T-cell (primary cell): ENCODE results near the gene KANSL3. TPM values are rescaled to one million over a fixed set of nuclear protein-coding genes. Genes with fewer than 3 reads are reported as not detected.
"Not testable (repeated sequence)": the region's sequence is repeated elsewhere in the genome, so short reads cannot be mapped to it uniquely, and the experiment has no call there.

Experiments used
- ATAC-seq, 4 experiments: fragments of 200-7000 bp in 3 of 4; fragments of 150-1000 bp in 1 of 4; cut with Tn5 transposase; replicated peaks in 1 of 4; 1 replicate in 3 of 4; 2 replicates in 1 of 4; pipeline ENCODE4 v1.10.0; 2021; ENCODE audit warnings: moderate library complexity in 3 of 4, mild to moderate bottlenecking in 2 of 4, moderate number of reproducible peaks in 1 of 4
- CTCF ChIA-PET, 2 donors: fragments of 300-600 bp; sonication (Branson Sonifier 250); formaldehyde crosslinking; loops; one replicate each; lab custom pipeline; 2022; ENCODE audit warnings: antibody characterized with exemption in 2 of 2; lab: Charles Lee
- POLR2A ChIA-PET, 2 donors: fragments of 300-600 bp; sonication (Branson Sonifier 250); formaldehyde crosslinking; loops; one replicate each; lab custom pipeline; 2022; ENCODE audit warnings: antibody characterized with exemption in 2 of 2; lab: Charles Lee
- DNase-seq, 35 experiments: peaks; one replicate each; pipeline versions ENCODE4 v3.0.0 to v3.0.0-alpha.2; 2013 to 2023
- H3K27ac ChIP-seq: one replicate; pipeline ENCODE4 v1.5.1; 2013; ENCODE audit warnings: low read length
- H3K27me3 ChIP-seq, 2 experiments: replicated peaks in 1 of 2; 1 replicate in 1 of 2; 2 replicates in 1 of 2; pipeline versions ENCODE4 v1.6.1 to v1.7.0; 2013; ENCODE audit warnings: low read length in 1 of 2, mixed read lengths in 1 of 2; ENCODE audit not compliant: control insufficient read depth in 2 of 2, insufficient read depth in 2 of 2; ENCODE audit errors: extremely low read depth in 1 of 2
- H3K36me3 ChIP-seq, 2 donors: 1 replicate in 1 of 2; 2 replicates in 1 of 2; pipeline versions ENCODE4 v1.6.1 to v1.7.0; 2013; ENCODE audit warnings: low read length in 1 of 2; ENCODE audit not compliant: control insufficient read depth in 2 of 2, insufficient read depth in 1 of 2; ENCODE audit errors: extremely low read depth in 1 of 2
- H3K4me1 ChIP-seq, 2 experiments: 1 replicate in 1 of 2; 2 replicates in 1 of 2; pipeline versions ENCODE4 v1.6.1 to v1.7.0; 2013; ENCODE audit warnings: low read length in 2 of 2, mixed read lengths in 1 of 2; ENCODE audit not compliant: insufficient read depth in 2 of 2, control insufficient read depth in 1 of 2; ENCODE audit errors: extremely low read depth in 1 of 2
- H3K4me3 ChIP-seq, 2 donors: 1 replicate in 1 of 2; 2 replicates in 1 of 2; pipeline versions ENCODE4 v1.5.1 to v1.7.0; 2013; ENCODE audit warnings: mild to moderate bottlenecking in 2 of 2, low read length in 1 of 2, moderate library complexity in 1 of 2; ENCODE audit not compliant: control insufficient read depth in 1 of 2; ENCODE audit errors: extremely low read depth in 1 of 2
- H3K9me3 ChIP-seq: 2 replicates; pipeline ENCODE4 v1.7.0; 2013
- H3K27ac Mint-ChIP-seq, 2 donors: one replicate each; pipeline ENCODE4 v1.8.0; 2020 to 2021; ENCODE audit warnings: mild to moderate bottlenecking in 2 of 2, mixed read lengths in 2 of 2
- H3K27me3 Mint-ChIP-seq, 2 donors: one replicate each; pipeline ENCODE4 v1.8.0; 2021 to 2022; ENCODE audit warnings: mixed read lengths in 2 of 2
- H3K36me3 Mint-ChIP-seq: one replicate; pipeline ENCODE4 v1.8.0; 2021; ENCODE audit warnings: mixed read lengths
- H3K4me1 Mint-ChIP-seq, 3 donors: one replicate each; pipeline ENCODE4 v1.8.0; 2020 to 2022; ENCODE audit warnings: mixed read lengths in 3 of 3, mild to moderate bottlenecking in 1 of 3
- H3K4me3 Mint-ChIP-seq, 3 donors: one replicate each; pipeline ENCODE4 v1.8.0; 2020 to 2022; ENCODE audit warnings: mild to moderate bottlenecking in 3 of 3, mixed read lengths in 3 of 3, moderate library complexity in 3 of 3
- H3K9me3 Mint-ChIP-seq, 3 donors: one replicate each; pipeline ENCODE4 v1.8.0; 2020 to 2022; ENCODE audit warnings: mixed read lengths in 3 of 3
- WGBS: methylation state at CpG from one replicate; pipeline ENCODE4 v1.1.5; 2013; ENCODE audit warnings: missing lambda C conversion rate; ENCODE audit not compliant: insufficient coverage; 5-methylcytosine and 5-hydroxymethylcytosine counted together
- total RNA-seq, 35 experiments: library from RNA in 6 of 35; stranded (reverse) in 6 of 35; fragments of 120-200 nt in 1 of 35; gene quantifications; one replicate each; pipeline versions ENCODE4 v1.2.1 to v1.2.4 and lab custom pipeline; 2013 to 2026

KANSL3 gene
- total RNA-seq, 5 donors from 2014 or later (not counting 1 experiment from before 2014, with no cell fraction given), result 55.1 to 67.6 (median 60.2) TPM

- Mint-ChIP-seq H3K4me1 (no peaks in the 10 kb centered on the region), H3K9me3 (peaks cover 0 to 4% (median 0%) of the 10 kb centered on the region in 3 donors), H3K27me3 (peaks cover 2 to 4% of the 10 kb centered on the region in 2 donors), H3K27ac (no peak overlapping the region), H3K36me3 (no peaks in the 10 kb centered on the region), H3K4me3 (no peak overlapping the region)
- H3K36me3 ChIP-seq, result no peaks in the 10 kb centered on the region
- ATAC-seq, result no peak
- DNase-seq, result no peak
- H3K4me3 ChIP-seq, result no peak overlapping the region
- ChIA-PET CTCF (no interaction called here), POLR2A (no interaction called here)
- H3K27ac ChIP-seq, result no peak overlapping the region
- H3K9me3 ChIP-seq, result no peaks in the 10 kb centered on the region
- no peaks in the 10 kb centered on the region for H3K4me1 ChIP-seq
- 96% methylated on average over 2 of the region's 6 CpGs for WGBS
- H3K27me3 ChIP-seq, result no peaks in the 10 kb centered on the region
Observed at GRCh38 chr2:96661324-96661723, 23.2 kb upstream of the KANSL3 start.

GRCh38 chr2:96656540-96656939 is 18.4 kb upstream of the KANSL3 start:
- H3K36me3 ChIP-seq, result no peaks in the 10 kb centered on the region
- Mint-ChIP-seq H3K4me1 (no peaks in the 10 kb centered on the region), H3K4me3 (no peak overlapping the region), H3K27ac (no peak overlapping the region), H3K36me3 (no peaks in the 10 kb centered on the region), H3K27me3 (no peaks in the 10 kb centered on the region), H3K9me3 (no peaks in the 10 kb centered on the region)
- H3K4me3 ChIP-seq, result no peak overlapping the region
- no peak for DNase-seq
- ATAC-seq, result no peak
- H3K9me3 ChIP-seq, result no peaks in the 10 kb centered on the region
- H3K27me3 ChIP-seq, result peaks cover 0 to 6% of the 10 kb centered on the region in 2 experiments
- ChIA-PET POLR2A (no interaction called here), CTCF (no interaction called here)
- H3K4me1 ChIP-seq, result no peaks in the 10 kb centered on the region
- no peak overlapping the region for H3K27ac ChIP-seq

GRCh38 chr2:96655526-96655925 is 17.4 kb upstream of the KANSL3 start:
- POLR2A ChIA-PET, result interaction anchor here in 1 of 2 donors (0.6 kb wide), 1 partner anchor 15 kb away, joined by 4 read pairs; no protein-coding TSS in a partner anchor
- WGBS, result 83% methylated on average over 6 of the region's 6 CpGs
- no peak for ATAC-seq

GRCh38 chr2:96654791-96655190 is 16.7 kb upstream of the KANSL3 start:
- no CpG with 5 or more reads among the region's 7 CpGs for WGBS
- H3K4me1 ChIP-seq, H3K36me3 Mint-ChIP-seq, POLR2A ChIA-PET, H3K27ac Mint-ChIP-seq, ATAC-seq, H3K27me3 Mint-ChIP-seq, H3K4me3 Mint-ChIP-seq, H3K4me1 Mint-ChIP-seq, H3K36me3 ChIP-seq, H3K9me3 ChIP-seq, DNase-seq, H3K27ac ChIP-seq, H3K4me3 ChIP-seq, H3K9me3 Mint-ChIP-seq: not testable (repeated sequence)
- CTCF ChIA-PET, result interaction anchor here in 1 of 2 donors (0.6 kb wide), 1 partner anchor 471 kb away, joined by 3 read pairs; no protein-coding TSS in a partner anchor
- H3K27me3 ChIP-seq, result peaks cover 0 to 11% of the 10 kb centered on the region in 2 experiments

More at GRCh38 chr2:96655526-96655925, 17.4 kb upstream of the KANSL3 start:
- Mint-ChIP-seq H3K4me1 (no peaks in the 10 kb centered on the region), H3K27ac (no peak overlapping the region), H3K36me3 (no peaks in the 10 kb centered on the region), H3K4me3 (no peak overlapping the region), H3K27me3 (peaks cover 0 to 2% of the 10 kb centered on the region in 2 donors), H3K9me3 (no peaks in the 10 kb centered on the region)
- CTCF ChIA-PET, result interaction anchor here in 1 of 2 donors (0.6 kb wide), 1 partner anchor 470 kb away, joined by 3 read pairs; no protein-coding TSS in a partner anchor
- H3K4me1 ChIP-seq, result no peaks in the 10 kb centered on the region
- DNase-seq, result no peak
- no peak overlapping the region for H3K4me3 ChIP-seq
- H3K27me3 ChIP-seq, result peaks cover 0 to 7% of the 10 kb centered on the region in 2 experiments
- no peaks in the 10 kb centered on the region for H3K9me3 ChIP-seq
- H3K27ac ChIP-seq, result no peak overlapping the region
- no peaks in the 10 kb centered on the region for H3K36me3 ChIP-seq

- Mint-ChIP-seq H3K27ac (no peak overlapping the region), H3K4me1 (no peaks in the 10 kb centered on the region), H3K27me3 (peaks cover 0 to 2% of the 10 kb centered on the region in 2 donors), H3K4me3 (no peak overlapping the region), H3K9me3 (peaks cover 0 to 9% (median 0%) of the 10 kb centered on the region in 3 donors), H3K36me3 (no peaks in the 10 kb centered on the region)
- Histone ChIP-seq H3K36me3 (no peaks in the 10 kb centered on the region), H3K9me3 (no peaks in the 10 kb centered on the region), H3K27ac (no peak overlapping the region), H3K4me1 (no peaks in the 10 kb centered on the region), H3K27me3 (peaks cover 0 to 14% of the 10 kb centered on the region in 2 experiments), H3K4me3 (no peak overlapping the region)
- ATAC-seq, result no peak
- POLR2A ChIA-PET, result no interaction called here
- DNase-seq, result no peak
- WGBS, result 93% methylated on average over 7 of the region's 8 CpGs
- CTCF ChIA-PET, result no interaction called here
Observed at GRCh38 chr2:96651793-96652192, 13.7 kb upstream of the KANSL3 start.

- POLR2A ChIA-PET, result no interaction called here
- no peaks in the 10 kb centered on the region for H3K9me3 ChIP-seq
Observed at GRCh38 chr2:96649342-96649741, 11.2 kb upstream of the KANSL3 start.

More at GRCh38 chr2:96649342-96649741, 11.2 kb upstream of the KANSL3 start:
- H3K4me1 ChIP-seq, result no peaks in the 10 kb centered on the region
- DNase-seq (no peak), ATAC-seq (no peak)
- Mint-ChIP-seq H3K4me3 (no peak overlapping the region), H3K27ac (no peak overlapping the region), H3K36me3 (no peaks in the 10 kb centered on the region), H3K9me3 (peaks cover 0 to 9% (median 0%) of the 10 kb centered on the region in 3 donors), H3K4me1 (no peaks in the 10 kb centered on the region), H3K27me3 (peaks cover 0 to 2% of the 10 kb centered on the region in 2 donors)
- H3K27me3 ChIP-seq, result peaks cover 0 to 14% of the 10 kb centered on the region in 2 experiments
- no peak overlapping the region for H3K27ac ChIP-seq
- WGBS, result 100% methylated on average over 1 of the region's 1 CpG
- H3K4me3 ChIP-seq, result no peak overlapping the region
- CTCF ChIA-PET, result no interaction called here
- H3K36me3 ChIP-seq, result no peaks in the 10 kb centered on the region
